Glomerular visceral epithelial cell (primary cell): ENCODE data around the gene FBRSL1.
A peak's percentile ranks its signal among the peaks of the same experiment; 100 is the strongest.

Experiments used
- DNase-seq: peaks from one replicate; pipeline ENCODE4 v3.0.0-alpha.2; 2016; ENCODE audit errors: extremely low spot score

FBRSL1 gene

DNA sequence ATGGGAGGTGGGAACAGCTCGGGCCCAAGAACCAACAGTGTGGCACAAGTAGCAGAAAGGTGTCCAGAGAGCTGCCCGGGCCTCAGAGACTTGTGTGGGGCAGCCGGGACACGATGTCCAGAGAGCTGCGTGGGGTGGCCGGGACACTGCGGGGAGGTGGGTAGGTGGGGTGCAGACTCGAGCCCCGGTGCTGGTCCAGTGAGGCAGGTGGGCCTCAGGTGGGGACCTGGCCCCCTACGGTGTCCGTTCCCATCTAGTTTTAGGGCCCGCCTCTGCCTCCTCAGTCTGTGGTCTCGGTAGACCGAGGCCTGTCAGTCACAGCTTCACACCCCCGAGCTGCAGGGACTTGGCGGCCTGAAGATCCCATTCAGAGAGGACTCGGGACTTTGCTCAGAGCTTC lies 6.3 kb upstream of the FBRSL1 start:
- DNase-seq = no peak

DNA sequence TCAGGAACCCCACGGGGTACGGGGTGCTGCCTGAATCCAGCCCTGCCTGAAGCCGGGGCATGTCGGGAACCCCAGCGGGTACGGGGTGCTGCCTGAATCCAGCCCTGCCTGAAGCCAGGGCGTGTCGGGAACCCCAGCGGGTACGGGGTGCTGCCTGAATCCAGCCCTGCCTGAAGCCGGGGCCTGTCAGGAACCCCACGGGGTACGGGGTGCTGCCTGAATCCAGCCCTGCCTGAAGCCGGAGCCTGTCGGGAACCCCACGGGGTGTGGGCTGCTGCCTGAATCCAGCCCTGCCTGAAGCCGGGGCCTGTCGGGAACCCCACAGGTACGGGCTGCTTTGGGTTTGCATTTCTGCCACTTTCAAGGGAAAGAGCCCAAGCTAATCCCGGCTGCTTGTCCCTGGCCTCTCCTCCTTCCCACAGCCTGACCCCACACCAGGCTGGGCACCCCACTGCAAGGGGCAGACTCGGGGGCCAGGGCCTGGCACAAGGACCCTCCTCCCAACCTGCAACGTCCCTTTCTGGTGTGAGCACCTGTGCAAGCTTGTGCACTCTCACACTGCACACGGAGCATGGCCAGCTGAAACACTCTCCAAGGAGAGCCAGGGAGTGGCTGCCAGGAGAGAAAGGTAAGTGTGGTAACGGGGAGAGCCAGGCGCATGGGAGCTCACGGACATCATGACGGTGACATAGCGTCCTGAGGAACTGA lies 5.6 kb upstream of the FBRSL1 start:
- DNase-seq = no peak

DNA sequence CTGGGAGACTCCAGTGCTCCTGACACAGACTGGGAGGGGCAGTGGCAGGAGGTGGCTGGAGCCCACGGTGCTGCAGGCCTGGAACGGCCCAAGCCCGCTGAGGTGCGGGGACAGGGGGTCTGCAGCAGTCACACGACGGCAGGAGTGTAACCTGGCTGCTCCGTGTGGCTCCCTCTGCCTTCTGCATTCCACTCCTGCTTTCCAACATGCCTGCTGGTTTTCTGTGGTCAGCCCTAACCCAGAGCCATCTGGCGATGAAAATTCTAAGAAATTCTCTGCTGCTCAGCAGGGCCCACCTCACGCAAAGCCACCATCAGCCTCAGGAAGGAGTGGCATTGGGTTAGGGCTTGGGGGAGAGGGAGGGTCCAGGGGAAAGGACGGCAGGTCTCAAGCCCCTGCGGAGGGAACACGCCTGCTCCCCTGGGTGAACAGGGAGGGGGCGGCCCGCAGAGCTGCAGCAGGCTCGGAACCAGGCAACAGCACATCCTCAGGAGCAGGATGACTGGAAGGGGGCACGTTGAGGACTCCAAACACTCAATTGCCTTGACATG lies 5.0 kb upstream of the FBRSL1 start:
- no peak for DNase-seq

DNA sequence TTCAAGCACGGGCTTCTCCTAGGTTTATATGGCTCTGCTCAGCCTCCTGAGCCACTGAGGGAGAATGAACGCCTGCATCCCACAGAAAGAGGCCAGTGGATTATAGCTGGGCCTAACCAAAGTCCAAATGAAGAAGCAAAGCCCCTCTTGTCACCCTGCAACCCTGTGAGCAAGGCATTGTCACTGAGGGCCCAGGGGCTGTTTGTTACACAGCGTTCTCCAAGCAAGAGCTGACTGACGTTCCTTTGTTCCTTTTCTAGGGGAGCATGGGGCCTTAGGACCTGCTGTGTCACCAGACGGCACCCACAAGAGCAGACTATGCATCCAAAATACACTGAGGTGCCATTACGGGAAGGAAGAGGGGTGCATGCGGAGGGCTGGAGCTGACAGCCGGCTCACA lies 4.3 kb upstream of the FBRSL1 start:
- no peak for DNase-seq

DNA sequence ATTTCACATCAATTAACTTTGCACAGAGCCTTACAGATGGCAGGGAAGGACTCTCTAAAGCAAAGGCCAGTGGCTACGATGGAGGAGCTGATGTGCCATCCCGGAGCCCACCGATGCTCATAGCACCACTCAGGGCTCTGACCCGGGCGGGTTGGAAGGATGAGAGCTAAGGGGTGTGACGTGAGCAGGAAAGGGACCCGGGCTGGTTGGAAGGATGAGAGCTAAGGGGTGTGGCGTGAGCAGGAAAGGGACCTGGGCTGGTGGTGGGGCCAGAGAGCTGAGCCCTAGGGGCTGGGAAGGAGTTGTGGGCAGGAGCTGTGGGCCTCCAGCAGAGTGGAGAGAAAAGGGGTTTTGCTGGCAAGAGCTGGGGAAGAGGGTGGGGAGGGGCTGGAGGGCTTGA lies 3.8 kb upstream of the FBRSL1 start:
- DNase-seq = no peak

DNA sequence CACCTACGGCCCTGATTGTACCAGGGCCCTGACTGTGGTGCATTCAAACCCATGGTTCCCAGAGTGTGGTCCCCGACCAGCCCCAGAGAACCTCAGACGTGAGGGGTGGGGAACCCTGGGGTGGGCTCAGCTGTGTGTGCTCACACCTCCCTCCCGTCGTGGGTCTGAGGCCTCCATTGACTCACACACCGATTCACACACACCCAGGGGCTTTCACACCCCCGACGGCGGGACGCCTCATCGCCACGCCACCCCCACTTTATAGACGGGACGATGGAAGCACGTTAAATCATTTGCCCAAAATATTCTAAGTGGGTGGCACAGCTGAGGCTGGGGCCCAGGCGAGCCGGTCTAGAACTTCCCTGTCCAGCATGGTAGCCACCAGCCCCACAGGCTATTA lies 3.4 kb upstream of the FBRSL1 start:
- DNase-seq = no peak

DNA sequence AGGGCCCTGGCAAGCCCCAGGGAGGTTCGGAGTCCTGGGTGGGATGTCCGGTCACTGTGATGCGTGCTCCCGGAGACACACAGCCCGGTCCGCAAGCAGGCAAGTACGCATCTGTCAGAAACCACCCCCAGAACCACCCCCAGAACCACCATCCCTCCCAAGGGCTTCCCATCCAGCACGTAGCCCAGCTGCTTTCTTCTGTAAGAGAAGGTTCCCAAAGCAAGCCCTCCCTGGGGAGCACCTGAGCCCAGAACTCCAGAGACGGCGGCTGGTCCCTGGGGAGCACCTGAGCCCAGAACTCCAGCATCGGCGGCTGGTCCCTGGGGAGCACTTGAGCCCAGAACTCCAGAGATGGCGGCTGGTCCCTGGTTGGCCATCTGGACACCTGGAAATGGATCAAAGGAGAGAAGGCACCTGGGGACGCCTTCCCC lies 2.6 kb upstream of the FBRSL1 start:
- no peak for DNase-seq

DNA sequence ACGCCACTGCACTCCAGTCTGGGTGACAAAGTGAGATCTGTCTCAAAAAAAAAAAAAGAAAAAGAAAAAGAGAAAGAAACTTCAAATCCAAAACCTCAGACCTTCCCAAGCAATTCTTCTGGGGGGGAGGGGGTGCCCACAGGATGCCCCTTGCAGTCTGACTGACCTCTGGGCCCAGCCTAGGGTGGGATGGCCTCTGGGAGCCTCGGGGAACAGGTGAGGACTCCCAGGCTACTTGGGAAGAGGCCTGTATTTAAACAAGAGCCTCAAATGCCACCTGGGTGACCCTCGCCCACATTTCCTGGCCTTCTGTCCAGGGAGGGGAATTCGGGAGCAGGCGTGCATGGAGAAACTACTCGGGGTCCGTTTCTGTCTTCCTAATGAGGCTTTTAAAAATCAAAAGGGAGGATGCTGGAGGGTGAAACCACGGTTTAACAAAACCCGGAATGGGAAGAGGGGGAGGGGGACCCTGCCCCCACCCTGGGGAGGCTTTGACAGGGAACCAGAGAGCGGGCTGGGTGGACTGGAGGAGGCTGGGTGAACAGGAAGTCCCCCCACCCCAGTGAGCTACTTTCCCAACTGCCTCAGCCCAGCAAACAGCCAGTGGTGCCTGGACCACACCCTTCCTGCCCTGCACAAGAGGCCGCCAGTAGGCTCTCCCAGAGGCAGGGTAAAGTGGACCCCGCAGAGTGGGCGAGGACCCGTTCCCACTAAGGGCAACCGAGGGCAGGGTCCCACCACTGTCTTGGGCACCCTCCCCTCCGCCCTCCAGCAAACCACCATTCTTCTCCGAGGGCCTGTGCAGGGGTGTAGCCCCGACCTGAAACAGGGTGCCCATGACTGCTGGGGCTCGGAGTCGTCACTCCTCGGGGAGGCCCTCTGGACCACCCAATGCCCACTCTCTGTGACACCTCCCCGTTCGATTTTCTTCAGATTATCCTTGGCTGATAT lies 1.5 kb upstream of the FBRSL1 start:
- DNase-seq = no peak

DNA sequence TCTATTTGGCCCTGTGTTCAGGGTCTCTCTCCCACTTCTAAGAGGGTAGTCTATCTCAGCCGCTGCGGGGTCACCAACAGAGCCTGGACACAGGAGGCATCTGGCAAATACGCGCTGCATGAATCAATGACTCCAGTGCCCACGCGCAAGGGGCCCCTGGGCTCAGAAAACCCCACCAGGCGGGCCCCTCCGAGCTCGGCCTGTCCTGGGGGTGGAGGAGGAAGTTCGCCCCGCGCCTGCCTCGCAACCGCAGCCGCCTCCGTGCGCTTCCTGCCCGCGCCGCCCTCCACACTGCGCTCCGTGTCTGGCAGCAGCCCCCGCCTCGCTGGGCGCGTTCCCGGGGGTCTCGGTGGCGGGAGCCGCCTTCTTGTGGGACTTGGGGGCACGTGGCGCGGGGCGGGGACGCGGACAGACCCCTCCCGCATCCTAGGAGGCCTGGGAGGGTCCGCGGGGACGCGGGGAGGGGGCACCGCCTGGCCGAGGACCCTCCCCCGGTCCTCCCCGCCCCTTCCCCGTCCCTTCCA lies 811 bp upstream of the FBRSL1 start:
- DNase-seq = no peak

DNA sequence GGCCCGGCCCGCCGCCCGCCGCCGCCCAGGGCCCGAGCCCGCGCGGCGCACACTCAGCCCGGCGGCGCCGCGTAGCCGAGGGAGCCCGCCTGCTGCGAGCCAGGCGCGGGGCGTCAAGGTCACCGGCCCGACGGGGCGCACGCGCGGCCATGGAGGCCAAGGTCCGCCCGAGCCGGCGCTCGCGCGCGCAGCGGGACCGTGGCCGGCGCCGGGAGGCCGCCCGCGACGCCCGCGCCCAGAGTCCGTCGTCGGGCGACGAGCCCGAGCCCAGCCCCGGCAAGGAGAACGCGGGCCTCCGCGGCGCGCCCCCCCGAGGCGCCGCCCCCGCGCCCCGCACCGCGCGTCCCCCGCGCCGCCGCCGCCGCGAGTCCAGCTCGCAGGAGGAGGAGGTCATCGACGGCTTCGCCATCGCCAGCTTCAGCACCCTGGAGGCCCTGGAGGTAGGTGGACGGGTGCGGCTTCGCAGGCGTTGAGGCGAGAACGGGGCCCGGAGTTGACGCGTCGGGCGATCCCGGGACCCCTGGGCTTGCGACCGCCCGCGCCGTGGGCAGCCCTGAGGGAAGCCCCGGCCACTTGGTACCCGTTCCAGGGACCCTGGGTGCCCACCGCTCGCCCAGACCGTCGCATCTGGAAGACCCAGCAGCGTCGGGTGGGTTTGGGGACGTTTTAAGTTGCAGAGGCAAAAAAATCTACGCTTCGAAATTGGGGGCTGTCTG lies 629 bp downstream of the FBRSL1 start:
- peak; percentile 13 for DNase-seq

DNA sequence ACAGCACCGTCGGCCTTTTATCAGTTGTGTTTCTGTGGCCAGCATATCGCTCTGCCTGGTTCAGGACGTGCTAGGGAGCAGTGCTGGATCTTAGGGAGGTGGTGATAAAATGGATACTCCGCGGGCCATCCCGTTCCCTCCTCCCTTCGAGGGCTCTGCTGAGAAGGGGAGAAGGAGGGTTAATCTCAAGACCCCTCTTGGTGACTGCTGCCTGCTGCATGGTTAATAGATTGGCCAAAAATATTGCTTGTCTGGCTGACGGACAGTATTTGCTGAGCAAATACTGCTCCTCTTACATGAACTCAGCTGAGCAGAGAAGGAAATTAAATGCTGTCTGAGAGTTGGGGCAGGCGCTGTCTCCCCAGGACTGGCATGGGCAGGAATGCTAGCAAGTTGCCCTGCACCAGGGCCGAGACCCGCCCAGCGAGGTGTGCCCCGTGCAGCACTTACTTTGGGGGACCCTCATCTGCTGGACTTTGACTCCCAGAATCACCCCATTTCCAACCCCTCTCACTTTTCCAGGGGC lies 1.2 kb downstream of the FBRSL1 start:
- no peak for DNase-seq

DNA sequence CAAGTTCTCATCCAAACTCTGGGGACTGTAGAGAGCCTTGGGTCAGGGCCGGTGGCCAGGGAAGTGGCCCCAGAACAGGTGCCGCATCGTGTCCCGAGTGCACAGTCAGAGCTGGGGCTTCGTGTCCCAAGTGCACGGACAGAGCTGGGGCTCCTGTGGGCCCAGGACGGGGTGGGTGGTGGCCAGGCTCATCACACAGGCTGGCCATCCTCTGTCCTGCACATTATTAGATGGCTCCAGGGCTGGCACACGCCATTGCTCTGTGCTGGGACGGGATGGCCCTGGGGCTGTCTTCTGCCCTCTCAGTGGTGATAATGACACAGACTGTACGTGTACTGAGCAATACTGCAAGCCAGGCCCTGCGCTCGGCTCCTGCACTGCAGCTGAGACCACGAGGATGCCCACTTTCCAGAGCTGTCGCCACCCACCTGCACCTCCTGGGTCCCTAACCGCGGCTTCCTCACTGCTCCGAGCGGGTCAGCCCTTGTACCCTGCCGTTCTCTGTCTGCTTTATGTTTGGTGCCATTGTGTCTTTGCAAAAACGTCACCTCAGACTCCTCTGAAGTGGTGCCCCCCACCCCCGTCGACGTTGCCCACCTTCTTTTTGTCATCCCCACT lies 1.9 kb downstream of the FBRSL1 start:
- DNase-seq = no peak

DNA sequence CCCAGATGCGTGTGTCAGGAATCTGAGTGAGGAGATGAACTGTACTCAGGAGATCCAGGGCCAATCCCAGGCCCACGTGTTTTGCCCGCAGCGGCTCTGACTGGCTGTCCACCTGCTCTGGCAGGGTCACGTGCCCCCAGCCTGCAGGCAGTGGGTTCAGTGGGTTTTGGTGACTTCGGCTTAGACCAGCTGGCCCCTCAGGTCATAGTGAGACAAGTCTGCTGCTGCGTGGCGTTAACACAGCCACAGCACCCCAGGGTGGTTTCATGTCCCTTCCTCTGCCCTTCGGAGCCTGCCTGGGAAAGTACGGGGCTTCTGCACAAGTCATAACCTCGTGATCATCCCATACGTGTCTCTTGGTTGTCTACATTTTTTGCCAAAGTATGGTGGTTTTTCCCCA lies 2.6 kb downstream of the FBRSL1 start:
- no peak for DNase-seq

DNA sequence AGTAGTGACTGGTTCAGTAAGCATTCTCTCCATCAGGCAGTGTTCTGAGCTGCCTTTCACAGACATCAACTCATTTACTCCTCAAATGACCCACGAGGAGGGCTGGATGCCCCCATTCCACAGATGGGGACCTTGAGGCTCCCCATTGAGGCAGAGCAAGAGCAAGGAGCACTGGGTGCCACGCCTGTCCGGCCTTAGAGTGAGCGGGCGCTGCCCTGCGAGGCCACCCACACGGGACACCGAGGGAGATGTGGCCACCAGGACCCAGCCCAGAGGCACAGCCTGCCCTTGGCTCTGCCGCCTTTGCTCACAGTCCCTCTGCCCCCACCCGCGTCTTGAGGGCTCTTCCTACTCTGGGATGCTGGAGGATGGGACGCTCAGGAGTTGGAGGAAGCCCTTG lies 3.0 kb downstream of the FBRSL1 start:
- no peak for DNase-seq

DNA sequence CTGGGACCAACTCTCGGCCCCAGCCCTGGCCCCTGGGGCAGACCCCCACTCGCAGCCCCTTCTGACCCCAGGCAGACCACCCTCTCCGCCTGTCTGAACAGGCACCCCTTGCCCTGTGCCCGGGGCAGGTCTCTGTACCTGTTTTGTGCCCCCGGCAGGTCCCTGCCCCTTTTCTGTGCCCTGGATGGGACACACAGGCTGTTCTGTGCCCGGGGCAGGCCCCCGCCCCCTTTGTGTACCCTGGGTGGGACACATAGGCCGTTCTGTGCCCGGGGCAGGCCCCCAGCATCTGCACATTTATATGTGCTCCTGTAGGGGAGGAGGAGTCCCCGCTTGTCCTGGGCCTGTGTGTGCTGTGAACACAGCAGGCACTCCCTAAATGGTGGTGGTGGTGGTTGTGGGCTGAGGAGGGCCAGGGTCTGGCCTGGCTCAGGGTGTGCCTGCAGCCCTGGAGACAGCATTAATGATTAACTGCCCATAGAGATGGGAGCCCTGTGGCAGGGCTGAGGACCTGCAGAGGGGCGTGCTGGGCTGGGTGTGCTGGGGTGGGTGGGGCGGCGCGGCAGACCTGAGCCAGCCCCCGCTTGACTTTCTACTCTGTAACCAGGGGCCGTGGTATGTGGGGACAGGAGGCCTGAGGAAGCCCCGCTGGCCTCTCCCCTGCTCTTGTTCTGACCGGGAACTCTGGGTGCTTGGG lies 3.7 kb downstream of the FBRSL1 start:
- no peak for DNase-seq

DNA sequence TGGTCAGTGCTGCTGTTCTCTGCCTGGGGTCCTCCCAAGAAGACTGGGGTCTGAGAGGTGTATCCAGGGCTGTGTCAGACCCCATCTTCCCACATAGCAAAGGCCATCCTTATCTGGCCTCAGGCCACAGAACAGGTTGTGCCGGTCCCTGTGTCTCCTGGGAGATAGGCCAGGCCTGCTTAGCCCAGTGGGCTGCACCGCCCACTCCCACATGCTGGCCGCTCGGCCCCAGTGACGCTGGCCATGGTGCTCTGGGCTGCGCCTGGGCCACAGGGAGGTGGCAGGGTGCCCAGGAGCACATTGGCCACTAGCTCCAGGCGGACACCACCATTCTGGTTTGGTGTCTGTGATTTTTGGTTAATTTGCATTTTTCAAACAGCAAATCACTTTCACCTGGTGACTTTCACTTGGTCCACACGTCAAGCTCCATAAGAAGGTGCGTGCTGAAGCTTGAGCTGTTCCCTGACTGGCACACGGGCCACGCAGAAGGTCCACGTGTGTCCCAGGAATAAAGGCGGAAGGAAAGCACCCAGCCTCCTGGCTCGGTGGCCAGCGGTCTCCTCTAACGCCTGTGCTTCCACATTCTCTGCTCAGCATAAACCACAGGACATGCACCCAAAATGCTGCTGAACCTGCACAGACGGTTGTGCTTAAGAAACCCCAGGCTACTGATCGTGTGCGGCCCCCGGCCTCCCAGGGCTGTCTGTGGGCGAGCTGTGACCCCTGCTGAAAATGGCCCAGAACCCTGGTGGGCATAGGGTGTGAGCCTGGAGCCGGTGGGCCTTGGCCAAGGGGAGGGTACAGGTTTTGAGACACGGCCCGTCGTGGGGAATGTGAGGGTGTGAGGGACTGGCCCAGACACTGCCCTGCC lies 4.6 kb downstream of the FBRSL1 start:
- no peak for DNase-seq

DNA sequence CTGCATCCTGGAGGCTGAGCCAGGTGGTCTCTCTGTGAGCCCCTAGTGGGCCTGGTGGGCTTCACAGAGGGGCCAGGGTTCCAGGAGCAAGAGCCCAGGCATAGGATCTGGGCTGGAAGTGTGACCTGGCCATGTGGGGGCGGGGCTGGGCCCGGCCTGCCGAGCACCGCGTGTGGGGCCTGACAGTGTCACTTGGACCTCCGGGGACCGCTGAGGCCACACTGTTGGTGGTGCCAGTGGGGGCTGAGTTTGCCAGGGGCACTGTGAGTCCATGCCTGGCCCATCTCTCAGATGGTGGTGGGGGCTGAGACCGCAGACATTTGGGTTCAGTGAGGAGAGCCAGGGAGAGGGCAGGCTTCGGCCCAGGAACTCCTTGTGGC lies 5.2 kb downstream of the FBRSL1 start:
- no peak for DNase-seq

DNA sequence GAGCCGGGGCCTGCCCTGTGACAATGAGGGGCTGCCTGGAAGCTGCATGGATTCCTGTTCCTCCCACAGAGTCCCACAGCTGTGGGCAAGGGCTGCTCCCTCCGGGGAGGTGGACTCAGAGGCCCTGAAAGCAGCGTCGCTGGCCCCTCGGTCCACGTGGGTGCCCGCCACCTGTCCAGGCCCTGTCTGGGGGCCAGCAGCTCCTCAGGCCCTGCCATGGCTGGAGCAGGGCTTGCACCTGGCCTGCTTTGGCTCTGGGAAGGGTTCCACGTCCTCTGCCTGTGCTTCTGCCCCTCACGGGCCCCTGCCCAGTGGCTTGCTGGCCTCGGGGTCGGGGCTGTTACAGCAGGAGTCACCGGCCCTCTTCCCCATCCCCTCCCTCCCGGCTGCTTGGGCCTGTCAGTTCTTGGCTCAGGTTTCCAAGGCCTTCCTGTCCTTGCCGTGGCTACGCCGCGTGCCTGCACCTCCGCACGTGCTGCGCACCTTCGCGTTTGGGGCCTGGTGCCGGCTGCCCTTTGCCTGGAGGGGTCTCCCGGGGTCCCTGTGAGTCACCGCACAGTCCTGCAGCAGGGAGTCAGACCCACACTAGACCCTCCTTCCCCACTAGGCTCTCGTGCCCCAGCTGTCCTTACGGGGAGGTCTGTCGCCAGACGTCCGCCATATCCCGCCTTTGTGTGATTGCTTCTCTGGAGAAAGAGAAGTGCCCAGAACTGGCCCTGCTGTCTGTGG lies 5.8 kb downstream of the FBRSL1 start:
- DNase-seq = no peak

DNA sequence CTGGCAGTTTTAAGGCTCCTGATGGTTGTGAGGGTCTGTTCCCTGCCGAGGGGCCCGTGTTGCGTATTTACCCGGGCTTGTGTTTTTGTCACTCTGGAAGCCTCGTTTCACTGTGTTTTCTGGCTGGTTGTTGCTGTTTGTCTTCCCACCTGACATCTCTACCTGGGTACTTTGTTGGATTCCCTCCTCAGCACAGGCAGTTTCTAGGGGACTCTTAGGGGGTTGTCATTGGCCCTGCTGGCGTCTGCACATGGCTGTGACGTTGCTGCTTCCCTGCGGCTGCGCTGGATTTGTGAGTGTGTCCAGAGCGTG lies 6.4 kb downstream of the FBRSL1 start:
- DNase-seq = no peak
